Activated CD4-positive, alpha-beta T cell treated with anti-CD3 and anti-CD28 coated beads, Interleukin-2, amount 50 U/mL, for 4 hours (primary cell): ENCODE data around the gene IL17B.

Source experiments
- DNase-seq, 2 experiments: peaks; one replicate each; pipeline ENCODE4 v3.0.0-alpha.2; 2020

The IL17B gene

DNA sequence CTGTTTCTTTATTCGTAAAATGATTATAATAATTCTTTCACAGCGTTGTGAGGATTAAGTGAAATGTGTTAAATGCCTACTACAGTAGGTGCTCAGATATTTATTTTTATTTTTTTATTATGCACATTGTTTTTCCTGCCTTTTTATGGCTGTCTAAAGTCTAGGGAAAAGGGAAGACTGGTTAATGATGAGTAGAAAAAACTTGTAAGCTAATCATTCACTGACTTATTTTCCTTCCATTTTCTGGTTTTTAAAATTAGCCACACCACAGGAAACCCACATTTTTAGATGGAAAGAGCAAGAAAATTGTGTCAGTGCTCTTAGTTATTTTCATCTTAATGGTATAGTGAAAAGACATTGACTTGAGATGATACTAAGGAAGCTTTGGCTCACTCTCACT lies 25.2 kb downstream of the IL17B start:
- DNase-seq: no peak

DNA sequence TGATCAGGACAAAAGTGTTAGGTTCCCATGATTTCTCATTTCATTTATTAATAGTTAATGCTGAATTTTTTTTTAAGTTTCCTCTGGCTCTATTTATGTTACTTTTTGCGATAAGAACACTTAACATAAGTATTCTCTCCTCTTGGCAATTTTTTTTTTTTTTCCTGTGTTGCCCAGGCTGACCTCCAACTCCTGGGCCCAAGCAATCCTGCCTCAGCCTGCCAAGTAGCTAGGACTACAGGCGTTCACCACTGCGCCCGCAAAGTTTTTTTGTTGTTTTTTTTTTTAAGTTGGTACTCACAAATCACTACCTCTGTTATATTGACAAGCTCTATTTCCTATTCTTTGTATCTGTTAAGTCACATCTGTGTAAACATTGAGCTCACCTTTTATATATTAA lies 26.9 kb downstream of the IL17B start:
- DNase-seq: no peak

- DNase-seq: no peak
These were observed 29.7 kb downstream of the IL17B start for GRCh38 chr5:149349382-149349781.

DNA sequence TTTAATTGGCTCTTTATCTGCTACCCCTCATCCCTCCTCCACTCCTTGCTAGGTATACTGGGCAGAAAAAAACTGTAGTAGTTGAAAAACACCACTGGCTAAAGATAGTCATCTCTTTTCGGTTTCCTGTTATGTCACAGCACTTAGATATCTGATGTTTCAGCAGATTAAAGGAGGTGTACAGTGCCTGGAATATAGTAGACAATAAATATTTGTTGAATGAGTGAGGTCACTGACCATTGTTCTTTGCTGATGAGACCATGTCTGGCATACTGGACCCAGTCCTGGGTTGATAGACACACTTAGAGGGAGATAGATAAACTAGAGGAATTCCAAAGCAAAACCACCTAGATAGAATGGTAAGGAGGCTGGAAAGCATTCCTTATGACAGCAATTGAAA lies 30.6 kb downstream of the IL17B start:
- DNase-seq: no peak

GRCh38 chr5:149345892-149346222 lies 33.2 kb downstream of the IL17B start:
- no peak for DNase-seq

DNA sequence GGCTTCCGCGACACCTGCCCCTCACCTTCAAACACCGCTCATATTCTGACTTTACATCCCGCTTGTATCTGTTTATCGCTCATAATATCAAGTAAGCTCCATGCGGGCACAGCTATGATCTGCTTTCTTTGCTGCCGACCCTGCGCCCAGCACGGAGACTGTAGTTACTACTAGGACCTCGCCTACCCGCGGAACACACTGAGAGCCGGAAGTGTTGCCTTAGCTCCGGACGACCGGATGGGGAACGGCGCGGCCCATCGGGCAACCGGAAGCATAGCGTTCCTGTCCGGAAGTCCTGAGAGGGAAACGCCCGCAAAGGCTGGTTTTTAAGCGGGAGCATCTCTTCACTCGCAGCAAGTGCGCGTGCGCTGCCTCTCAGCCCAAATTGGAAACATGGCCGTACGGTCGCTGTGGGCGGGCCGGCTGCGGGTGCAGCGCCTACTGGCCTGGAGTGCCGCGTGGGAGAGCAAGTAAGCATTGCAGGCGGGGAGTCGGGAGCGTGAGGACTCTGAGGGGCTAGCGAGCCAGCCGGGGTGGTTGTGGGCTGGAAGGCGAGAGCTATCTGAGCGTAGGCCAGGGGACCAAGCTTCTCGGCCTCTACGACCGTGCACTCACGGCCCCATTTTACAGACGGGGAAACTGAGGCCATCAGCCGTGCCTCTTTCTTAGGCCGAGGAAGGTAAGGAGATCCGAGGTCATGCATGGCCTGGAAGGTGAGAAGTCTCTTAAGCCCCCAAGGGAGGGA lies 33.8 kb downstream of the IL17B start, which contains the start of gene GRPEL2:
GRPEL2 (plus strand) TSS at position 353 of the 745 bp plus-strand sequence; CDS start at position 394, 41 bp downstream.
- peak; percentile 82 to 86 for DNase-seq

GRCh38 chr5:149344151-149344550 lies 34.9 kb downstream of the IL17B start:
- DNase-seq: no peak

- no peak for DNase-seq
These were observed 37.2 kb downstream of the IL17B start for GRCh38 chr5:149341876-149342275.

DNA sequence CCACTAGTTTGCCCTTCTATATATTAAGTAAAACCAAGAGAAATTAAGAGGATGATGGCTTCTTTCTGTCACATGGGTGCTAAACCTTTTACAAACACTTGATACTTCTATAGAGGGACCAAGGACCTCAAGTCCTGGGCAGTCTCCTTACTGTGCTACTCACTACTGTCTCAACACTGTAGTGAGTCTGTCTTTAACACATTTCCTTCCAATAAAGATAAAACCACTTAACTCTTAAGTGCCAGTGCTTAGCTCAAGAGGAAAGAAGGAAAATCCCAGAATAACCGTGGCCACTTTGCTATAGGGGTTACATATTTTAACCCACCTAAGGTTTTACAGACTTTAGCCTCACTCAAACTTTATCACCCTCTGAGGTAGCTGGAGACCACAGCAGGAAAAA lies 38.2 kb downstream of the IL17B start:
- DNase-seq: no peak

DNA sequence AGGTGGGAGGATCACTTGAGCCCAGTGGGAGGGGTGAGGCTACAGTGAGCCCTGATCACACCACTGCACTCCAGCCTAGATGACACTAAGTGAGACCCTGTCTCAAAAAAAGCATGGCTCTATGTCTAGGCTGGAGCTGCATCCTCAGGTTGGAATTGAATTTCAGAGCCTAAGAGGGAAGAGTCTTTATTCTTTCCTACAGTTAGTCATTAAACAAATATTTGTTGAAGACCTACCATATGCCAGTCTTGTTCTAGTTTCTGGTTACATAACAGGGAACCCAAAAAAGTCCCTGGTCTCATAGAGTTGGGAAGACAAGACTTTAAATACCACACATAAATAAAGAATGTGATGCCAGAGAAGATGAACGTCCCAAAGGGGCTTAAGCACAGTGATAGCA lies 40.7 kb downstream of the IL17B start:
- no peak for DNase-seq

DNA sequence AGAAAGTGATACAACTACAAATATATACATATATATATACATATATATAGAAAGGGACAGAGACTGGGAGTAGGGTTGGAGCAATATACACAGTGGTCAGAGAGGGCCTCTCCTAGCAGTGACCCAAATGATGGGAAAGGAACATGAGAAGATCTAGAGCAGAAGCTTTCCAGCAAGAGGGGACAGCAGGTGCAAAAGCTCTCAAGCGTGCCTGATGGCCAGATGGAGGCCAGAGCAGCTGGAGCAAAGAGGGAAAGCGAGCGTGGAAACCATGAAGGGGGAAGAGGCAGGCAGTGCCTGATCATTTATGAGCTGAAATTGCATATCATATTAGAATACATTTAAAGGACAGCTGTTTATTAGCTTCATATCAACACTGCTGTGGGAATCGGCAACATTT lies 41.4 kb downstream of the IL17B start:
- DNase-seq: no peak

- no peak for DNase-seq
These were observed 45.2 kb downstream of the IL17B start for GRCh38 chr5:149333711-149334443.

DNA sequence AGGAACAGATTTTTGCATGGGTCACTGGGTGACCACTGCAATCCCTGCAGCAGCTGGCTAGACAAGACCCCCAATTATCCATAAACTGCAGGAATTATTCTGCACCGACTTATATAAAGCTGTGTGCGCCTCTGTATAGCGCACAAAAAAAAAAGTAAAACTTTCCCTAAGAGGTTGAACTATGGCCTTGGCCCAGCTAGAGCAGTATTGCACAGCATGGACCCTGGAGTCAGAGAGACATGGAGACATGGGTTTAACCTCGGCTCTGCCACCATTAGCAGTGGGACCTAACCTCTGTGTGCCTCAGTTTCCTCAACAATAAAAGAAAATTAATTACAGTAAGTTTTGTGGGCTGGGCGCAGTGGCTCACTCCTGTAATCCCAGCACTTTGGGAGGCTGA lies 50.9 kb downstream of the IL17B start:
- no peak for DNase-seq

- no peak for DNase-seq
These were observed 52.5 kb downstream of the IL17B start for GRCh38 chr5:149326611-149327010.

DNA sequence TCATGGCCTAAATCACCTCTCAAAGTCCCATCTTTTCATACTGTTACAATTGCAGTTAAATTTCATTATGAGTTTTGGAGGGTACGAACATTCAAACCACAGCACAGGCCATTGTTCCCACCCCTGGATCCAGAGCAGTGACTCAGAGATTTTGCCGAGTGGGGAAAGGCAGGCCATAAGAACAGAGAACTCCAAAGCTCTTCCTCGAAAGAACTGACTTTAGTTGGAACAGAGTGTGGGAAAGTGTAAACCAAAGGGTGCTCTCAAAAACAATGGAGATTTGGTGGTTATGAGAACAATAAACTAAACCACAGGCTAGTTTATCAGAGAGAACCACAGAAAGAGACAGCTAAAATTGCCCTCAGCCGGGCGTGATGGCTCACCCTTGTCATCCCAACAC lies 53.2 kb downstream of the IL17B start:
- no peak for DNase-seq

DNA sequence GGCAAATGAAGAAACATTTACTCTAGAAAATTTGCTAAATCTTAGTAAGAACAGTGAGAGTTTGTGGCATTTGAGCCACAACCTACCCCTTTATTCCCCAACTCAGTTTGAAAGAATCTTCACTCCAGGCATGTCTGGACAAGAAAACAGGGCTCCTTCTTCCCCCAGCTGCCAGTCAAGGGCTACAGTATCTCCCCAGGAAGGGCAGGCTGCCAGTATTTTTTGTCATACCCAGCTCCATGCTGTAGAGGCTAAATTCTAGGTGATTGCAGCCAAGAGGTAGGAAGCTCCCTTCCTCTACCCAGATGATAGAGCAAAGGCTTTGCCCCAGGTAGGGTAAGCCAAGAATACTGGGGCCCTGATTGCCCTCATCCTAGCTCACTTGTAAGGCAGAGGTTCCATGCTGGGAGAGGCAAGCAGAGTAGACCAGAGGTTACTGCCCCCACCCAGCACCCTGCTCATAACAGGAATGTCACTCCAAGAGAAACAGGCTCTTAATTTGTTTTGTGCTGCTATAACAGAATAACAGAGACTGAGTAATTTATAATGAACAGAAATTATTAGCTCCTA lies 53.8 kb downstream of the IL17B start:
- DNase-seq: no peak

- no peak for DNase-seq
These were observed 54.5 kb downstream of the IL17B start for GRCh38 chr5:149324641-149325040.
